Lung (tissue), 12 donors: ENCODE measurements around the gene DGCR6L. TPM values are rescaled to one million over a fixed set of nuclear protein-coding genes. Genes with fewer than 3 reads are reported as not detected.
"Not testable (repeated sequence)": the region's sequence is repeated elsewhere in the genome, so short reads cannot be mapped to it uniquely, and the experiment has no call there.

Source experiments
- ATAC-seq: fragments of 200-7000 bp; cut with Tn5 transposase; one replicate; pipeline ENCODE4 v1.9.1; 2020; ENCODE audit warnings: moderate number of reproducible peaks; ENCODE audit not compliant: insufficient read depth, low FRiP score
- DNase-seq, 3 donors: peaks; one replicate each; pipeline ENCODE4 v3.0.0-alpha.2; 2013 to 2017
- H3K27ac ChIP-seq, 2 donors: one replicate each; pipeline ENCODE4 v1.5.1; 2013; ENCODE audit warnings: mild to moderate bottlenecking in 2 of 2, moderate library complexity in 2 of 2, control low read depth in 1 of 2, inconsistent platforms in 1 of 2, low read depth in 1 of 2, low read length in 1 of 2
- H3K27me3 ChIP-seq, 3 donors: one replicate each; pipeline ENCODE4 v1.5.1; 2013; ENCODE audit warnings: low read length in 2 of 3; ENCODE audit not compliant: control insufficient read depth in 3 of 3, insufficient read depth in 3 of 3
- H3K36me3 ChIP-seq, 4 donors: one replicate each; pipeline ENCODE4 v1.5.1; 2013; ENCODE audit warnings: low read length in 4 of 4, mild to moderate bottlenecking in 1 of 4, moderate library complexity in 1 of 4; ENCODE audit not compliant: control insufficient read depth in 4 of 4, insufficient read depth in 4 of 4
- H3K4me1 ChIP-seq, 5 donors: one replicate each; pipeline ENCODE4 v1.5.1; 2013; ENCODE audit warnings: low read length in 5 of 5, mild to moderate bottlenecking in 2 of 5, moderate library complexity in 1 of 5; ENCODE audit not compliant: control insufficient read depth in 5 of 5, insufficient read depth in 5 of 5
- H3K4me3 ChIP-seq: one replicate; pipeline ENCODE4 v1.5.1; 2013; ENCODE audit warnings: mild to moderate bottlenecking, control low read depth, moderate library complexity
- H3K9ac ChIP-seq, 2 donors: one replicate each; pipeline ENCODE4 v1.5.1; 2013; ENCODE audit warnings: low read length in 2 of 2, control low read depth in 1 of 2; ENCODE audit not compliant: insufficient read depth in 1 of 2
- H3K9me3 ChIP-seq, 4 donors: one replicate each; pipeline ENCODE4 v1.5.1; 2013; ENCODE audit warnings: low read length in 3 of 4, mild to moderate bottlenecking in 1 of 4, moderate library complexity in 1 of 4; ENCODE audit not compliant: control insufficient read depth in 4 of 4, insufficient read depth in 3 of 4
- CTCF ChIP-seq: IDR thresholded peaks from 2 replicates; pipeline ENCODE4 v1.5.1; 2012; ENCODE audit warnings: mild to moderate bottlenecking; ENCODE audit errors: control extremely low read depth, extremely low read depth
- WGBS, 2 donors: extraction: QIAGEN DNeasy Blood & Tissue Kit; methylation state at CpG; one replicate each; pipeline ENCODE4 v1.1.7; 2013; 5-methylcytosine and 5-hydroxymethylcytosine counted together
- polyA plus RNA-seq, 2 donors: library from polyadenylated mRNA; stranded (reverse); fragments of 200-250 nt; gene quantifications; one replicate each; pipeline ENCODE4 v1.2.1, GENCODE V29; 2013
- total RNA-seq, 2 donors: library from RNA; depleted of rRNA in 1 of 2; stranded (reverse); fragments of >200 nt in 1 of 2; gene quantifications; one replicate each; pipeline ENCODE4 v1.2.1, GENCODE V29; 2014 to 2021
- donor health status: control.
- donor health status: control.
- donor health status: Bipolar disorder and iron deficiency.
- donor health status: healthy.
- donor health status: DM: yes; HTN: yes; CAD: no.

Gene DGCR6L
- total and polyA plus RNA-seq, 4 donors: 38.7 to 86.0 (median 42.5) TPM

GRCh38 chr22:20291604-20292063 lies 28.2 kb downstream of the DGCR6L start:
- Histone ChIP-seq H3K36me3 (no peaks in the 10 kb centered on the region), H3K27ac (no peak overlapping the region), H3K27me3 (no peaks in the 10 kb centered on the region), H3K4me3 (no peak overlapping the region), H3K9me3 (no peaks in the 10 kb centered on the region), H3K9ac (no peak overlapping the region), H3K4me1 (no peaks in the 10 kb centered on the region)
- no peak for TF ChIP-seq CTCF
- no peak for ATAC-seq
- no peak for DNase-seq
- WGBS, 2 donors: 60 to 77% methylated on average over 11 of the region's 11 CpGs

- Histone ChIP-seq H3K27me3 (no peaks in the 10 kb centered on the region), H3K4me3 (no peak overlapping the region), H3K4me1 (no peaks in the 10 kb centered on the region), H3K9ac (no peak overlapping the region), H3K36me3 (no peaks in the 10 kb centered on the region), H3K27ac (no peak overlapping the region), H3K9me3 (no peaks in the 10 kb centered on the region)
- no peak for TF ChIP-seq CTCF
- ATAC-seq: no peak
- no peak for DNase-seq
- WGBS, 2 donors: 67 to 84% methylated on average over 5 of the region's 5 CpGs
Measured at GRCh38 chr22:20291249-20291586, 28.6 kb downstream of the DGCR6L start.

GRCh38 chr22:20290578-20291248 lies 29.1 kb downstream of the DGCR6L start:
- Histone ChIP-seq H3K4me3 (no peak overlapping the region), H3K4me1 (no peaks in the 10 kb centered on the region), H3K9me3 (no peaks in the 10 kb centered on the region), H3K27me3 (no peaks in the 10 kb centered on the region), H3K27ac (no peak overlapping the region), H3K9ac (no peak overlapping the region), H3K36me3 (no peaks in the 10 kb centered on the region)
- 84 to 87% methylated on average over 13 of the region's 13 CpGs for WGBS, 2 donors
- TF ChIP-seq CTCF: no peak
- DNase-seq (no peak), ATAC-seq (no peak)

GRCh38 chr22:20290045-20290392 lies 29.8 kb downstream of the DGCR6L start:
- no peaks in the 10 kb centered on the region for H3K36me3 ChIP-seq
- DNase-seq: no peak
- no peaks in the 10 kb centered on the region for H3K9me3 ChIP-seq
- H3K4me3 ChIP-seq: no peak overlapping the region
- H3K9ac ChIP-seq: no peak overlapping the region
- H3K27ac ChIP-seq: no peak overlapping the region
- ATAC-seq: no peak
- TF ChIP-seq CTCF: no peak
- WGBS, 2 donors: 80 to 88% methylated on average over 10 of the region's 10 CpGs
- H3K27me3 ChIP-seq: no peaks in the 10 kb centered on the region
- no peaks in the 10 kb centered on the region for H3K4me1 ChIP-seq

- not testable (repeated sequence) for H3K4me3 ChIP-seq, H3K4me1 ChIP-seq, H3K9ac ChIP-seq, H3K36me3 ChIP-seq, ATAC-seq, H3K27me3 ChIP-seq, DNase-seq, H3K9me3 ChIP-seq, H3K27ac ChIP-seq
- 81 to 88% methylated on average over 19 to 22 of the region's 23 CpGs for WGBS, 2 donors
Measured at GRCh38 chr22:20289182-20290044, 30.4 kb downstream of the DGCR6L start.
